Right lobe of liver (tissue), 4 donors: Measurements from ENCODE around the gene PLA2G7.

Experiments used
- POLR2A ChIP-seq: fragments of 450-650 bp; IDR thresholded peaks from one replicate; pipeline ENCODE4 v1.6.1; 2017; ENCODE audit warnings: antibody characterized with exemption, mild to moderate bottlenecking
- TF ChIP-seq, protein P1 (sequence below), 4 donors: fragments of 200-600 bp in 3 of 4; fragments of 450-650 bp in 1 of 4; IDR thresholded peaks; one replicate each; pipeline versions ENCODE4 v1.5.1 to v1.8.0; 2016 to 2022; ENCODE audit warnings: antibody characterized with exemption in 4 of 4, mild to moderate bottlenecking in 2 of 4
- donor health status: DM: no; HTN: no; CAD: no.
- donor health status: DM: no; HTN: no; CAD: no.
- donor health status: DM: no; HTN: yes; CAD: no.

GRCh38 chr6:46690911-46691451, 44.2 kb downstream of the PLA2G7 start:
- TF ChIP-seq POLR2A: no peak
- TF ChIP-seq, protein P1, sequence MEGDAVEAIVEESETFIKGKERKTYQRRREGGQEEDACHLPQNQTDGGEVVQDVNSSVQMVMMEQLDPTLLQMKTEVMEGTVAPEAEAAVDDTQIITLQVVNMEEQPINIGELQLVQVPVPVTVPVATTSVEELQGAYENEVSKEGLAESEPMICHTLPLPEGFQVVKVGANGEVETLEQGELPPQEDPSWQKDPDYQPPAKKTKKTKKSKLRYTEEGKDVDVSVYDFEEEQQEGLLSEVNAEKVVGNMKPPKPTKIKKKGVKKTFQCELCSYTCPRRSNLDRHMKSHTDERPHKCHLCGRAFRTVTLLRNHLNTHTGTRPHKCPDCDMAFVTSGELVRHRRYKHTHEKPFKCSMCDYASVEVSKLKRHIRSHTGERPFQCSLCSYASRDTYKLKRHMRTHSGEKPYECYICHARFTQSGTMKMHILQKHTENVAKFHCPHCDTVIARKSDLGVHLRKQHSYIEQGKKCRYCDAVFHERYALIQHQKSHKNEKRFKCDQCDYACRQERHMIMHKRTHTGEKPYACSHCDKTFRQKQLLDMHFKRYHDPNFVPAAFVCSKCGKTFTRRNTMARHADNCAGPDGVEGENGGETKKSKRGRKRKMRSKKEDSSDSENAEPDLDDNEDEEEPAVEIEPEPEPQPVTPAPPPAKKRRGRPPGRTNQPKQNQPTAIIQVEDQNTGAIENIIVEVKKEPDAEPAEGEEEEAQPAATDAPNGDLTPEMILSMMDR (IDR thresholded peaks at IDR 0.05): no peak
